MCF 10A (cell line): Measurements from ENCODE around the gene LEMD2. TPM values are rescaled to one million over a fixed set of nuclear protein-coding genes. Genes with fewer than 3 reads are reported as not detected.

Experiments used
- BruUV-seq: library from RNA; stranded (reverse); fragments of 400-500 nt; replicated peaks from 2 replicates; lab custom pipeline; 2021; lab: Mats Ljungman, UMichigan
- CTCF ChIA-PET: fragments of 300-600 bp; sonication (Branson Sonifier 250); formaldehyde crosslinking; extraction: SDS; loops from one replicate; lab custom pipeline; 2021; ENCODE audit warnings: antibody characterized with exemption, inconsistent platforms; lab: Yijun Ruan, JAX
- POLR2A ChIA-PET: fragments of 300-600, 350-650 bp; sonication (Branson Sonifier 250); formaldehyde crosslinking; extraction: SDS; loops from one replicate; lab custom pipeline; 2020; ENCODE audit warnings: antibody characterized with exemption, inconsistent platforms; lab: Yijun Ruan, JAX
- DNase-seq: peaks from one replicate; pipeline ENCODE4 v3.0.0-alpha.2; 2018; ENCODE audit not compliant: unreplicated experiment
- H3K27ac Mint-ChIP-seq: one replicate; pipeline ENCODE4 v1.8.0; 2022; ENCODE audit warnings: mild to moderate bottlenecking, low read depth, mixed read lengths; ENCODE audit not compliant: unreplicated experiment
- H3K27me3 Mint-ChIP-seq: one replicate; pipeline ENCODE4 v1.8.0; 2022; ENCODE audit warnings: mixed read lengths; ENCODE audit not compliant: insufficient read depth, unreplicated experiment
- H3K36me3 Mint-ChIP-seq: one replicate; pipeline ENCODE4 v1.8.0; 2022; ENCODE audit warnings: mild to moderate bottlenecking, moderate library complexity, mixed read lengths; ENCODE audit not compliant: insufficient read depth, unreplicated experiment
- H3K4me1 Mint-ChIP-seq: one replicate; pipeline ENCODE4 v1.8.0; 2022; ENCODE audit warnings: mixed read lengths; ENCODE audit not compliant: insufficient read depth, unreplicated experiment
- H3K4me3 Mint-ChIP-seq: one replicate; pipeline ENCODE4 v1.8.0; 2022; ENCODE audit warnings: mild to moderate bottlenecking, moderate library complexity, mixed read lengths; ENCODE audit not compliant: unreplicated experiment
- H3K9me3 Mint-ChIP-seq: one replicate; pipeline ENCODE4 v1.8.0; 2022; ENCODE audit warnings: mixed read lengths; ENCODE audit not compliant: unreplicated experiment
- intact Hi-C: fragments of 100-400 bp; cut with micrococcal nuclease; formaldehyde crosslinking; loops from 2 replicates; pipeline ENCODE4 v1.14.1; 2022
- total RNA-seq: library from RNA; stranded (reverse); gene quantifications from 2 replicates; pipeline ENCODE4 v1.2.3, GENCODE V29; 2022
- TF ChIP-seq, protein P1 (sequence below): fragments of 200-600 bp; IDR thresholded peaks from one replicate; pipeline ENCODE4 v1.8.0; 2022; ENCODE audit warnings: antibody characterized with exemption, mild to moderate bottlenecking; ENCODE audit not compliant: unreplicated experiment

Gene LEMD2
- total RNA-seq, 1 experiment from 2014 or later, result 70.5 TPM

GRCh38 chr6:33725222-33725621 lies 63.7 kb downstream of the LEMD2 start:
- TF ChIP-seq, protein P1, sequence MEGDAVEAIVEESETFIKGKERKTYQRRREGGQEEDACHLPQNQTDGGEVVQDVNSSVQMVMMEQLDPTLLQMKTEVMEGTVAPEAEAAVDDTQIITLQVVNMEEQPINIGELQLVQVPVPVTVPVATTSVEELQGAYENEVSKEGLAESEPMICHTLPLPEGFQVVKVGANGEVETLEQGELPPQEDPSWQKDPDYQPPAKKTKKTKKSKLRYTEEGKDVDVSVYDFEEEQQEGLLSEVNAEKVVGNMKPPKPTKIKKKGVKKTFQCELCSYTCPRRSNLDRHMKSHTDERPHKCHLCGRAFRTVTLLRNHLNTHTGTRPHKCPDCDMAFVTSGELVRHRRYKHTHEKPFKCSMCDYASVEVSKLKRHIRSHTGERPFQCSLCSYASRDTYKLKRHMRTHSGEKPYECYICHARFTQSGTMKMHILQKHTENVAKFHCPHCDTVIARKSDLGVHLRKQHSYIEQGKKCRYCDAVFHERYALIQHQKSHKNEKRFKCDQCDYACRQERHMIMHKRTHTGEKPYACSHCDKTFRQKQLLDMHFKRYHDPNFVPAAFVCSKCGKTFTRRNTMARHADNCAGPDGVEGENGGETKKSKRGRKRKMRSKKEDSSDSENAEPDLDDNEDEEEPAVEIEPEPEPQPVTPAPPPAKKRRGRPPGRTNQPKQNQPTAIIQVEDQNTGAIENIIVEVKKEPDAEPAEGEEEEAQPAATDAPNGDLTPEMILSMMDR, result no peak
- ChIA-PET CTCF (interaction anchor here (0.7 to 1.4 kb wide), 6 partner anchors 13 to 430 kb away, joined by 3 to 6 read pairs (median 4); partner anchors contain the start of genes ITPR3 and UQCC2), POLR2A (interaction anchor here (0.7 to 1.5 kb wide), 2 partner anchors 12 to 14 kb away, joined by 3 read pairs; partner anchors contain the start of gene UQCC2)
- BruUV-seq, result no TSS peak
- DNase-seq, result no peak
- intact Hi-C loops, result no loop called here
- Mint-ChIP-seq H3K9me3 (no peaks in the 10 kb centered on the region), H3K4me1 (no peaks in the 10 kb centered on the region), H3K4me3 (no peak overlapping the region), H3K36me3 (peaks cover 2% of the 10 kb centered on the region), H3K27ac (no peak overlapping the region), H3K27me3 (peaks cover 25% of the 10 kb centered on the region)

DNA sequence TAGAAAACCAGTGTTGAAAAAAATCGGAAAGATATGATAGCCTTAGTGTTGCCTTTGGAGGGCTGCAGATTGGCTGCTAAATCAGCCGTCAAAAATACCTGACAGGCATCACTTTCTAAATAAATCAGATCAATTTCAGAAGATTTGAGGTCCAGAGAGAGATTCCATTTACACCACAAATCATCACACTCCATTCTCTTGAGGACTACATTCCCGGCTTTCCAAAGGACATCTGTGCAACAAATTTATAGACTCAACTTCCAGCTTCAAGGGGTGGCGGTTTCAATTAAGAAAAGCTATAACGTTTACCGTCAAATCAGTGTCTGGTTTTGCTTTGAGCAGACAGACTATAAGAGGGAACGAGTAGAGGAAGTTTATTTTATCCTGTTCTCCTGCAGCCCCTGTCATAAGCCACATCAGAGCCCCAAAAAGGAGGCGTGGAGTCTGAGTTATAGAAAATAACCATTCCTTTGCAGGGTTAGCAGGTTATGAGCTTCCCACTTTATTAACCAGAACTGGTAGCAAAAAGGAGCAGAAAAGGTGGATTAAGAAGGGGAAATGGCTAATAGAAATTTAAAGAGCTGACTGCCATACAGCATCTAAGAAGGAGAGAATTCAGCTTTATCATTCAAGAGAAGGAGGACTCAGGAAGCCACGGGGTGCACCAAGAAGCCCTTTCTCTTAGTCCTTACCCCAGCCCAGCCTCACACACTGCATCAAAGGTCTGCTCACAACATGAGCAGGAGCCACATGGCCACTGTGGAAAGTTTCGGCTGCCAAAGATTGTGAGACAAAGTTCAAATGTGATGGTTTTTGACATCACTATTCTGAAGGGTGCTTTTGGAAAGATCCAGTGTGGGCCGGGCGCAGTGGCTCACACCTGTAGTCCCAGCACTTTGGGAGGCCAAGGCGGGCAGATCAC lies 64.6 kb downstream of the LEMD2 start:
- CTCF ChIA-PET, result interaction anchor here (0.7 to 1.4 kb wide), 6 partner anchors 14 to 431 kb away, joined by 3 to 6 read pairs (median 4); partner anchors contain the start of gene ITPR3
- POLR2A ChIA-PET, result interaction anchor here (0.8 kb wide), 1 partner anchor 20 kb away, joined by 5 read pairs; no protein-coding TSS in a partner anchor

GRCh38 chr6:33723371-33724085 lies 65.4 kb downstream of the LEMD2 start:
- CTCF ChIA-PET, result interaction anchor here (0.9 to 2.4 kb wide), 6 partner anchors 12 to 440 kb away, joined by 3 to 10 read pairs (median 6); partner anchors contain the start of gene UQCC2

More for the DNA sequence above, 64.6 kb downstream of the LEMD2 start:
- intact Hi-C loops, result no loop called here
- Mint-ChIP-seq H3K27me3 (peaks cover 25% of the 10 kb centered on the region), H3K36me3 (no peaks in the 10 kb centered on the region), H3K4me1 (no peaks in the 10 kb centered on the region), H3K27ac (no peak overlapping the region), H3K4me3 (no peak overlapping the region), H3K9me3 (no peaks in the 10 kb centered on the region)
- TF ChIP-seq, protein P1, result no peak
- DNase-seq, result no peak
- BruUV-seq, result no TSS peak

More at GRCh38 chr6:33723371-33724085, 65.4 kb downstream of the LEMD2 start:
- Mint-ChIP-seq H3K4me1 (no peaks in the 10 kb centered on the region), H3K9me3 (no peaks in the 10 kb centered on the region), H3K36me3 (no peaks in the 10 kb centered on the region), H3K27ac (no peak overlapping the region), H3K27me3 (peaks cover 25% of the 10 kb centered on the region), H3K4me3 (no peak overlapping the region)
- POLR2A ChIA-PET, result interaction anchor here (0.6 kb wide), 2 partner anchors 66 to 366 kb away, joined by 3 read pairs; no protein-coding TSS in a partner anchor
- TF ChIP-seq, protein P1, result no peak
- intact Hi-C loops, result no loop called here
- BruUV-seq, result no TSS peak
- no peak for DNase-seq
